K562 (cell line): Measurements from ENCODE around the gene RAB40B. TPM values are rescaled to one million over a fixed set of nuclear protein-coding genes. Genes with fewer than 3 reads are reported as not detected.

Experiments used
- ATAC-seq: fragments of 200-7000 bp; cut with Tn5 transposase; 3 replicates; pipeline ENCODE4 v1.9.1; 2020; ENCODE audit warnings: moderate library complexity
- BruUV-seq: library from RNA; stranded (reverse); fragments of 400-500 nt; replicated peaks from 2 replicates; lab custom pipeline; 2021; lab: Mats Ljungman, UMichigan
- CTCF ChIA-PET: fragments of 300-600 bp; formaldehyde crosslinking; extraction: SDS; loops from one replicate; lab custom pipeline; 2021; ENCODE audit warnings: low intra/inter-chr PET ratio; lab: Yijun Ruan, JAX
- POLR2A ChIA-PET: fragments of 300-600, 350-650 bp; sonication (Branson Sonifier 250); formaldehyde crosslinking; extraction: SDS; loops from one replicate; lab custom pipeline; 2021; ENCODE audit warnings: antibody characterized with exemption, inconsistent platforms; lab: Yijun Ruan, JAX
- DNase-seq, 4 experiments: peaks; one replicate each; pipeline versions ENCODE4 v3.0.0 to v3.0.0-alpha.2; 2011 to 2018; ENCODE audit warnings: low spot score in 3 of 4, mixed read lengths in 3 of 4; ENCODE audit errors: extremely low read depth in 1 of 4
- FAIRE-seq: peaks from 2 replicates; lab custom pipeline; 2011; peaks lifted over from hg19 to GRCh38; lab: Jason Lieb, UNC
- H2AFZ ChIP-seq: 2 replicates; pipeline ENCODE4 v1.6.0; 2011; ENCODE audit warnings: low read depth, low read length, control low read depth, inconsistent platforms
- H3K27ac ChIP-seq: fragments of 200-600 bp; 3 replicates; pipeline ENCODE4 v1.8.0; 2011; ENCODE audit warnings: low read depth, mild to moderate bottlenecking, control low read depth, inconsistent platforms, low read length, moderate library complexity, mixed read lengths; ENCODE audit errors: extremely low read depth
- H3K27me3 ChIP-seq, 2 experiments: fragments of 300-600 bp in 1 of 2; 2 replicates in 1 of 2; 3 replicates in 1 of 2; pipeline versions ENCODE4 v1.6.0 to v1.8.0; 2011; ENCODE audit warnings: inconsistent platforms in 2 of 2, low read length in 2 of 2, mild to moderate bottlenecking in 1 of 2, mixed read lengths in 1 of 2, moderate library complexity in 1 of 2; ENCODE audit not compliant: control insufficient read depth in 2 of 2, insufficient read depth in 2 of 2
- H3K36me3 ChIP-seq: fragments of 300-600 bp; 3 replicates; pipeline ENCODE4 v1.8.0; 2011; ENCODE audit warnings: mild to moderate bottlenecking, low read length, inconsistent platforms; ENCODE audit not compliant: control insufficient read depth, insufficient read depth
- H3K4me1 ChIP-seq, 2 experiments: fragments of 200-600 bp in 1 of 2; replicated peaks in 1 of 2; 2 replicates in 1 of 2; 3 replicates in 1 of 2; pipeline versions ENCODE4 v1.5.1 to v1.8.0; 2011; ENCODE audit warnings: inconsistent platforms in 2 of 2, low read length in 2 of 2, mild to moderate bottlenecking in 1 of 2, mixed read lengths in 1 of 2, moderate library complexity in 1 of 2; ENCODE audit not compliant: control insufficient read depth in 2 of 2, insufficient read depth in 2 of 2
- H3K4me2 ChIP-seq: 2 replicates; pipeline ENCODE4 v1.6.1; 2011; ENCODE audit warnings: low read length, control low read depth, inconsistent platforms, mixed read lengths; ENCODE audit not compliant: insufficient read depth
- H3K4me3 ChIP-seq: fragments of 200-600 bp; sonication (generic), shearing (Covaris generic); 2 replicates; pipeline ENCODE4 v1.5.1; 2016; ENCODE audit warnings: control low read depth, inconsistent platforms
- H3K79me2 ChIP-seq: fragments of 200-600 bp; 3 replicates; pipeline ENCODE4 v1.8.0; 2011; ENCODE audit warnings: low read length, inconsistent platforms; ENCODE audit not compliant: control insufficient read depth, insufficient read depth
- H3K9ac ChIP-seq, 2 experiments: 2 replicates each; pipeline versions ENCODE4 v1.6.0 to v1.6.1; 2011; ENCODE audit warnings: low read depth in 2 of 2, low read length in 2 of 2, control low read depth in 1 of 2, inconsistent platforms in 1 of 2, mild to moderate bottlenecking in 1 of 2, mixed read lengths in 1 of 2; ENCODE audit not compliant: insufficient read depth in 1 of 2
- H3K9me1 ChIP-seq: one replicate; pipeline ENCODE4 v1.6.0; 2011; ENCODE audit warnings: inconsistent platforms, mild to moderate bottlenecking, low read length, moderate library complexity; ENCODE audit not compliant: control insufficient read depth, insufficient read depth
- H3K9me3 ChIP-seq: replicated peaks from 2 replicates; pipeline ENCODE4 v1.5.1; 2011; ENCODE audit warnings: low read depth, low read length, inconsistent platforms; ENCODE audit not compliant: control insufficient read depth, insufficient read depth
- H4K20me1 ChIP-seq: replicated peaks from 2 replicates; pipeline ENCODE4 v1.6.1; 2011; ENCODE audit warnings: low read length, inconsistent platforms, mixed read lengths; ENCODE audit not compliant: control insufficient read depth, insufficient read depth
- MTA3 ChIP-seq: fragments of 450-650 bp; formaldehyde crosslinking; IDR thresholded peaks from 2 replicates; pipeline ENCODE4 v1.6.1; 2017; ENCODE audit warnings: mild to moderate bottlenecking, borderline replicate concordance
- MYNN ChIP-seq, 2 experiments: sonication (generic); formaldehyde crosslinking in 1 of 2; IDR thresholded peaks; 2 replicates each; pipeline versions ENCODE4 v1.5.0 to v1.6.1; 2016 to 2020; ENCODE audit warnings: antibody characterized with exemption in 1 of 2, missing genetic modification reagents in 1 of 2
- SETDB1 ChIP-seq: IDR thresholded peaks from one replicate; pipeline ENCODE4 v1.6.1; 2012; ENCODE audit warnings: low read length, control low read depth, inconsistent platforms
- SIN3A ChIP-seq, 2 experiments: fragments of 150-350 bp in 1 of 2; IDR thresholded peaks; 2 replicates each; pipeline ENCODE4 v1.6.1; 2011 to 2016; ENCODE audit warnings: borderline replicate concordance in 2 of 2, low read depth in 2 of 2, low read length in 2 of 2, mild to moderate bottlenecking in 2 of 2, moderate library complexity in 2 of 2; ENCODE audit not compliant: control insufficient read depth in 1 of 2
- ZNF174 ChIP-seq: fragments of 250-450 bp; sonication (Bioruptor Pico); IDR thresholded peaks from 2 replicates; pipeline ENCODE4 v1.4.0; 2020; ENCODE audit warnings: mild to moderate bottlenecking
- WGBS: fragments of 100-300 bp; shearing (Covaris generic); methylation state at CpG from one replicate; pipeline ENCODE4 v1.1.6; 2016; ENCODE audit warnings: low coverage, mixed read lengths; ENCODE audit not compliant: insufficient coverage; ENCODE audit errors: missing lambda C conversion rate; 5-methylcytosine and 5-hydroxymethylcytosine counted together
- in situ Hi-C: fragments of 300-500 bp; cut with MboI; formaldehyde crosslinking; loops from 4 replicates; pipeline ENCODE4 v1.15.0; 2018; ENCODE audit warnings: inconsistent platforms, mixed read lengths
- intact Hi-C: fragments of 100-400 bp; cut with micrococcal nuclease; formaldehyde crosslinking; loops from 2 replicates; pipeline ENCODE4 v1.14.2; 2022
- polyA plus RNA-seq, 8 experiments: library from polyadenylated mRNA; depleted of rRNA in 4 of 8; stranded (reverse) in 5 of 8; unstranded in 3 of 8; fragments of >200 nt; fragmentation: Nextera tagmentation in 2 of 8; fragmentation: Illumina TruSeq in 1 of 8; extraction: Ambion mirVana in 2 of 8; extraction: Trizol in 1 of 8; gene quantifications; 2 replicates each; pipeline versions ENCODE4 v1.2.1 to v1.2.3, GENCODE V29; 2011 to 2014; ENCODE audit warnings: inconsistent platforms in 1 of 8, missing spikeins in 1 of 8
- total RNA-seq, 7 experiments: library from RNA; depleted of rRNA in 6 of 7; stranded (reverse); fragments of >200 nt in 6 of 7; fragmentation: Illumina TruSeq in 2 of 7; extraction: Trizol in 2 of 7; gene quantifications; 2 replicates each; pipeline versions ENCODE4 v1.2.1 to v1.2.3, GENCODE V29; 2011 to 2021; ENCODE audit warnings: low replicate concordance in 1 of 7
- TF ChIP-seq, protein P1 (sequence below): fragments of 250-450 bp; sonication (Bioruptor Pico); IDR thresholded peaks from 2 replicates; pipeline ENCODE4 v1.4.0; 2020

The RAB40B gene
- total and polyA plus RNA-seq, 9 of the 15 experiments (the other 6 are each of a cell fraction or from before 2014, with no cell fraction given) = 0.13 to 4.6 (median 1.4) TPM

DNA sequence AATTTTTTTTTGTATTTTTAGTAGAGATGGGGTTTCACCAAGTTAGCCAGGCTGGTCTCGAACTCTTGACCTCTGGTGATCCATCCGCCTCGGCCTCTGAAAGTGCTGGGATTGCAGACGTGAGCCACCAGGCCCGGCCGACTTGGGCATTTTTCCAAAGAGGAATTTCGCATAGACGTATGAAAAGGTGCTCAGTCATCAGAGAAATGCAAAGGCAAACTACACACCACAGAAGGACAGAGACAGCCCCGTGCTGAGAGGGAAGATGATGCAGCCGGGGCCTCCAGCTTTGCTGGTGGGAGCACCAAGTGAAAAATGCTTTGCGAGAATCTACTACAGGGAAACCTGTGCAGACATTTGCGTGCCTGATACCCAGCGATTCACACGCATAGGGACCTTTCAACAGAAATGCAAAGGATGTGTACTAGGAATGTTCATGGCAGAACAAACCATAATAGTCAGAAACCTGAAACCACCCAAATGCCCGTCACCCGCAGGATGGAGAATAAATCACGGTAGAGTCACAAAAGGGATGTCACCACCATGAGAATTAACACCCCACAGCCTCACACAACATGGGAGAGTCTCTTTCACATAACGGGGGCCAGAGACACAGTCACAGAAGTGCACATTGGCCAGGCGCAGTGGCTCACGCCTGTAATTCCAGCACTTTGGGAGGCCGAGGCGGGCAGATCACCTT, 5.2 kb downstream of the RAB40B start:
- no TSS peak for BruUV-seq
- FAIRE-seq (no peak), DNase-seq (no peak), ATAC-seq (no peak)
- WGBS = 55% methylated on average over 22 of the region's 22 CpGs
- intact Hi-C loops = no loop called here
- peaks cover 8% of the 10 kb centered on the region for H3K9me3 ChIP-seq
- H3K9me1 ChIP-seq = no peaks in the 10 kb centered on the region
- no peak overlapping the region for H3K4me3 ChIP-seq
- H3K36me3 ChIP-seq = no peaks in the 10 kb centered on the region
- H3K9ac ChIP-seq = no peak overlapping the region
- peaks cover 0 to 25% of the 10 kb centered on the region in 2 experiments; a peak in 2 of 5 replicates for H3K4me1 ChIP-seq
- TF ChIP-seq SETDB1 (no peak), SIN3A (IDR thresholded peaks at IDR 0.05; ENCODE audit: borderline replicate concordance in 2 of 2, control insufficient read depth in 1 of 2, low read depth in 2 of 2, low read length in 2 of 2) (no peak)
- H2AFZ ChIP-seq = no peak overlapping the region
- H3K27me3 ChIP-seq = peaks cover 4 to 13% of the 10 kb centered on the region in 2 experiments; a peak in 4 of 5 replicates
- in situ Hi-C loops = no loop called here
- no peaks in the 10 kb centered on the region for H3K79me2 ChIP-seq
- no peak overlapping the region for H3K27ac ChIP-seq
- H3K4me2 ChIP-seq = no peak overlapping the region
- 0 out of 2 replicates have a peak, but pooled peaks cover 2% of the 10 kb centered on the region for H4K20me1 ChIP-seq
- ChIA-PET POLR2A (interaction anchor here (0.8 to 0.9 kb wide), 2 partner anchors 8 to 24 kb away, joined by 3 read pairs; no protein-coding TSS in a partner anchor), CTCF (no interaction called here)

DNA sequence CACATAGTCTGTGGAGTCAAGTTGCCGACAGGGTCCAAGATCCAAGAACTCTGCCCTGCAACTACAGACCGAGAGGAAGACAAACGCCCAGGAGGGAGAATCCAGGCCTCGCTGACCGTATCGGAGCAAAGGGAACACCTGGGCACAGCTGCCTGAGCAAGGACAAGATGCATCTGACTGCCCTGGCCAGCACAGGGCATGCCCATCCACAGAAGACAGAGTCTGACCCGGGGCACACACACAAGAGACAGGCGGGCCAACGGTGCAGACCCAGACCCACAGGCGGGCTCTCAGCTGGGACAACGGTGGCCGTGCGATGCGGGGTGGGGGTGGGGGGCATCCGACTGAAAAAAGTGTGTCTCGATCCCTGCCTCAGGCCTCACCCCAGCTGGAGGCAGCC, 6.2 kb downstream of the RAB40B start:
- intact Hi-C loops = no loop called here
- POLR2A ChIA-PET = no interaction called here
- BruUV-seq = no TSS peak
- ATAC-seq = no peak
- CTCF ChIA-PET = no interaction called here
- no peak overlapping the region for H2AFZ ChIP-seq
- no peak overlapping the region for H3K4me2 ChIP-seq
- no peak for DNase-seq
- in situ Hi-C loops = no loop called here
- H4K20me1 ChIP-seq = 0 out of 2 replicates have a peak, but pooled peaks cover 2% of the 10 kb centered on the region
- peaks cover 8% of the 10 kb centered on the region for H3K9me3 ChIP-seq
- H3K79me2 ChIP-seq = no peaks in the 10 kb centered on the region
- H3K4me3 ChIP-seq = no peak overlapping the region
- no peak for FAIRE-seq
- H3K36me3 ChIP-seq = no peaks in the 10 kb centered on the region
- 36% methylated on average over 15 of the region's 16 CpGs for WGBS
- H3K27ac ChIP-seq = no peak overlapping the region
- peaks cover 0 to 15% of the 10 kb centered on the region in 2 experiments; a peak in 2 of 5 replicates for H3K4me1 ChIP-seq
- no peaks in the 10 kb centered on the region for H3K9me1 ChIP-seq
- H3K9ac ChIP-seq = no peak overlapping the region
- H3K27me3 ChIP-seq = peaks cover 4 to 19% of the 10 kb centered on the region in 2 experiments; a peak in 4 of 5 replicates
- no peak for TF ChIP-seq MYNN (IDR thresholded peaks at IDR 0.05)
- no peak for TF ChIP-seq MYNN (CRISPR knock-in tag; IDR thresholded peaks at IDR 0.05)
- TF ChIP-seq ZNF174 (CRISPR knock-in tag) = no peak
- TF ChIP-seq MTA3 = no peak
- TF ChIP-seq, protein P1, sequence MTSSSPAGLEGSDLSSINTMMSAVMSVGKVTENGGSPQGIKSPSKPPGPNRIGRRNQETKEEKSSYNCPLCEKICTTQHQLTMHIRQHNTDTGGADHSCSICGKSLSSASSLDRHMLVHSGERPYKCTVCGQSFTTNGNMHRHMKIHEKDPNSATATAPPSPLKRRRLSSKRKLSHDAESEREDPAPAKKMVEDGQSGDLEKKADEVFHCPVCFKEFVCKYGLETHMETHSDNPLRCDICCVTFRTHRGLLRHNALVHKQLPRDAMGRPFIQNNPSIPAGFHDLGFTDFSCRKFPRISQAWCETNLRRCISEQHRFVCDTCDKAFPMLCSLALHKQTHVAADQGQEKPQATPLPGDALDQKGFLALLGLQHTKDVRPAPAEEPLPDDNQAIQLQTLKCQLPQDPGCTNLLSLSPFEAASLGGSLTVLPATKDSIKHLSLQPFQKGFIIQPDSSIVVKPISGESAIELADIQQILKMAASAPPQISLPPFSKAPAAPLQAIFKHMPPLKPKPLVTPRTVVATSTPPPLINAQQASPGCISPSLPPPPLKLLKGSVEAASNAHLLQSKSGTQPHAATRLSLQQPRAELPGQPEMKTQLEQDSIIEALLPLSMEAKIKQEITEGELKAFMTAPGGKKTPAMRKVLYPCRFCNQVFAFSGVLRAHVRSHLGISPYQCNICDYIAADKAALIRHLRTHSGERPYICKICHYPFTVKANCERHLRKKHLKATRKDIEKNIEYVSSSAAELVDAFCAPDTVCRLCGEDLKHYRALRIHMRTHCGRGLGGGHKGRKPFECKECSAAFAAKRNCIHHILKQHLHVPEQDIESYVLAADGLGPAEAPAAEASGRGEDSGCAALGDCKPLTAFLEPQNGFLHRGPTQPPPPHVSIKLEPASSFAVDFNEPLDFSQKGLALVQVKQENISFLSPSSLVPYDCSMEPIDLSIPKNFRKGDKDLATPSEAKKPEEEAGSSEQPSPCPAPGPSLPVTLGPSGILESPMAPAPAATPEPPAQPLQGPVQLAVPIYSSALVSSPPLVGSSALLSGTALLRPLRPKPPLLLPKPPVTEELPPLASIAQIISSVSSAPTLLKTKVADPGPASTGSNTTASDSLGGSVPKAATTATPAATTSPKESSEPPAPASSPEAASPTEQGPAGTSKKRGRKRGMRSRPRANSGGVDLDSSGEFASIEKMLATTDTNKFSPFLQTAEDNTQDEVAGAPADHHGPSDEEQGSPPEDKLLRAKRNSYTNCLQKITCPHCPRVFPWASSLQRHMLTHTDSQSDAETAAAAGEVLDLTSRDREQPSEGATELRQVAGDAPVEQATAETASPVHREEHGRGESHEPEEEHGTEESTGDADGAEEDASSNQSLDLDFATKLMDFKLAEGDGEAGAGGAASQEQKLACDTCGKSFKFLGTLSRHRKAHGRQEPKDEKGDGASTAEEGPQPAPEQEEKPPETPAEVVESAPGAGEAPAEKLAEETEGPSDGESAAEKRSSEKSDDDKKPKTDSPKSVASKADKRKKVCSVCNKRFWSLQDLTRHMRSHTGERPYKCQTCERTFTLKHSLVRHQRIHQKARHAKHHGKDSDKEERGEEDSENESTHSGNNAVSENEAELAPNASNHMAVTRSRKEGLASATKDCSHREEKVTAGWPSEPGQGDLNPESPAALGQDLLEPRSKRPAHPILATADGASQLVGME (CRISPR knock-in tag) = no peak
